ENCODE measurements around the gene MTX2.

MTX2 gene

GRCh38 chr2:176269319-176270099, at the start of gene MTX2:
MTX2 (plus strand) TSS chr2:176269442; CDS start chr2:176269630, 188 bp downstream.
- peak; percentile 86 for DNase-seq

- no peak for DNase-seq
Observed at GRCh38 chr2:176227874-176228273, 41.4 kb upstream of the MTX2 start.

DNA sequence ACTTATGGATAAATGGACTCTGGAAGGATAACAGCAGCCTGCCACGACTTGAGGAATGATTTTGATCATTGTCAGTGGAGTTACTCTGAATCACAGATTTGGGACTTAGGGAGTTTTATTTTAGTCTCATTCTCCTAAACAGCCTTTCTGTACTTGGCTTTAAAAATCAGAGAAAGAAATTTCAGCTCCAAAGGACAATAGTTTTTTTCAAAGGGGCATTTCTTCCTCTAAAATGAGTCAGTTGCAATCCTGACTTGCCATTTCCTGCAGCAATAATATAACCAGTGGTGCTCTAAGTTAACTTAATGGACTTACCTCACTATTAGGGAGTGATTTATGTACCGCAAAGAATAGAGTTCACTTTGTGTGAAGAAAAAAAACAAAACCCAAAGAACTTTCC, 35.1 kb upstream of the MTX2 start:
- no peak for DNase-seq

- no peak for DNase-seq
Observed at GRCh38 chr2:176234940-176235339, 34.3 kb upstream of the MTX2 start.

- DNase-seq, result no peak
Observed at GRCh38 chr2:176237456-176237855, 31.8 kb upstream of the MTX2 start.

DNA sequence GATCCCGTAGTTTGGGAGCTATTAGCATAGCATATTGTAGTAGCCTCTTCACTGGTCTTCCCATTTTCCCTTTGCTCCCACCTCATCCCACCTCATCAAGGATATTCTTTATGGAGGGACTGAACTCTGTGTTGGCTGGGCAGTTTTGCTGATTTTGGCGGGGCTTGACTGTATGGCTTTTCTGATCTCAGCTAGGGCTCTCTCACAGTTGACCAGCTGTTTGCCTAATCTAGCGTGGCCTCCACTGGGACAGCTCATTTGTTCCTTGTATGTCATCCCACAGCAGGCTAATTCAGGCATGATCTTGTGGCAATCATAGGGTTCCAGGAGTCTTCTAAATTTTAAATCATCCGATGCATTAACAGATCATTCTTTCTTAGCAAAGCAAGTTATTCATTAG, 30.2 kb upstream of the MTX2 start:
- DNase-seq, result no peak

GRCh38 chr2:176240301-176240700, 28.9 kb upstream of the MTX2 start:
- DNase-seq, result no peak

GRCh38 chr2:176242276-176242675, 27.0 kb upstream of the MTX2 start:
- no peak for DNase-seq

DNA sequence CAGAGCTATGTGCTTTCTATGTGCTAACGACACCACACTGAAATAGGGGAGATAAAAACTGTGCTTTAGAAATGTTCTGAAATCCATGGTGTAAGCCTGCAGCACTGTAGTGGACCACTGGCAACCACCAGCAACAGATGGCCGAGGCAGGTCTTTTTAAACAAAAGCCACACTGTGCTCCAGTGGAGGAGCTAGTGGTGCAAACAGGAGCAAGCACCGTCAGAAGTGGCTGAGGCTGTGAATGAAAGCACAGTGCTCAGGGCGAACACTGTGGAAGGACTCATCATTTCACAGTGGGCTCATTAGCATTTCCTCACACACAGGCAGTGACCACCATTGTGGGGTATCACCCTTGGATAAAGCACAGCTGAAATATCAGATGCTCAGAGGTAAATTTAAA, 22.9 kb upstream of the MTX2 start:
- DNase-seq, result no peak

DNA sequence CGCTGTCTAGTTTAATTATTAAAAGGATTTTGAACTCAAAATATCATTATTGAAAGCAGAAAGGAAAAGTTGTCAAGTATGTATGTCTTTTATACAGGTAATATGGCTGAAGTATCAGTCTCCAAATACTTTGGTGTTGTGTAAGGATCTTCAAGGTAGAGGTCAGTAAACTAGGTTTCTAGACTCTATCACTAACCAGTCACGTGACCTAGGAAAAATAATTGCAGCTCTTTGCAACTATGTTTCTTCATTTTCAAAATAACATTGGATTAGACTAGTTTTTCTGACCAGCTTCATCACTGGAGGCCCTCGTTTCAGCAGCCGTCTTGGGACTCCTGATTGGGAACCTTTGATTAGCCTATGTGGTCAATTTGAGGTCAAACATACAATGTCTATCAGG, 21.4 kb upstream of the MTX2 start:
- DNase-seq, result no peak

DNA sequence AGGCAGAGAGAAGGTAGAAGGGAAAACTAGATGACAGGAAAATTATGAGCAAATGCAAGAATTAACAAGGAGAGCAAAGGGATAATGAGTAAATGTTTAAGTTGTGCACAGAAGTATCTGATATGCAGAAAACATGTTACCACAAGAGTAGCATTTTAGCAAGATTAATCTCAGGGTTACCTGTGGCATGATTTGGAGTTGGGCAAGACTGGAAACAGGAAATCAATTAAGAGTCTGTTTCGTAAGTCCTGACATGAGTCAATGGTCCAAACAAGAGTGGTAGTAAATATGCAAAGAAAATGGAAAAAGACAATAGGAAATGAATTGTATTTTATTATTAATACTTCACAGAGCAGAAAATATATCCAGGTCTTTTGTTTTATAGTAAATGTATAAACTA, 17.3 kb upstream of the MTX2 start:
- no peak for DNase-seq

DNA sequence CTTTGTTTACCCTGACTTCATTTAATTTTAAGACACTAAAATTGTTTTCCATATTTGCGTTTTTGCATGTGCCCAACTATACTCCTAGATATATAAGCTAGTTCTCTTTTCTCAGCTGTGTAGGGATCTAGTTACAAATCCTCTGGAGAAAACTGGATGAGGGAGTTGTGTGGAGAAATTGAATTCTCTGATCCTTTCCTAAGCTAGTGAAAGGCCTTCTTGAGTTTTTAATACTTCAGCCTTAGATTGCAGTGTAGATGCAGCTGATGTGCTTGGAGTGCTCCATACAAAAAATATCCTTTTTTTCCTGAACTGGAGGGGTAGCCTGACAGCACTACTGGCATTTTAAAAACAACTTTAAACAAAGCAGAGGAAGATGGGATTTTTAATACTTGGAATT, 8.6 kb upstream of the MTX2 start:
- no peak for DNase-seq

DNA sequence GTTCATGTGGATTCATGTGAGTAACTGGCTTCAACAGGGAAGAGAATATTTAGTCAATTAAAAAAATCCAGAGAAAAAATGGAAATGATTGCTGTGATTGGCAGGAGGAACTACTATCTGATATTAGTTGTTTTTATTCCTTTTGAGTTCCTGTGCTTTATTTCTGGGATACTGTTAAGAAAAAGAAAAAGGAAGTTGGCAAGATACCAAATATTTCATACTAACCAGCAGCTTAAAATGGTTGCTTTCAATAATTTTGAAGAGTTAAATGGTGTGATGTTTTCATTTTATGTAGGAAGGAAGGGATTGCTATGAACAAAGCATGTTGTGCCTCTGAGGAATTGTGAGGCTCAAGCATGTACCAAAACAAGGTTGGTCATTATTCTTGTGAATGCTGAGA, 8.1 kb upstream of the MTX2 start:
- DNase-seq, result no peak

GRCh38 chr2:176268976-176269318, 295 bp upstream of the MTX2 start:
- no peak for DNase-seq

DNA sequence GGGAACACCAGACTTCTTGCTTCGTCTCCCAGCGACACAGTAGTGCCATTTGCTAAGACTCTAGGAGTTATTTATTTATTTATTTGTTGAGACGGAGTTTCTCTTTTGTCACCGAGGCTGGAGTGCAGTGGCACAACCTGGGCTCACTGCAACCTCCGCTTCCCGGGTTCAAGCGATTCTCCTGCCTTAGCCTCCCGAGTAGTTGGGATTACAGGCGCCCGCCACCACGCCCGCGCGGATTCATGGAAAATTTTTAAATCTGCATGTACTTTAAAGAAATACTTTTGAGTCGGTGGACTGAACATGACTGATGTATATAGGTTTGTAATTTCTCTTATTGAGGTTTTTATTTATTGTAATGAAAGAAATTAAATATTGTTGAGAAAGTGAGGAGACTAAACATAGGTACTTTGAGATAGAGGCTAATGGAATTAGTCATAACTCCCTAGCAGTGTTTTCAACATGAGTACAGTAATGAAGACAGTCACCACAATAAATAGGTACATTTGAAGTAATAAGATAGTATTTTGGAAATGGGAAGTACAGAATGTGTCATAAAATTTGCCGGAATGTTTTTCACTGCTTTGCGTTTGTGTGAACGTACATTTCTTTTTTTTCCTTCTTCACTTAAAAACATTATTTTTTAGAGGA, 983 bp downstream of the MTX2 start:
- DNase-seq, result no peak

DNA sequence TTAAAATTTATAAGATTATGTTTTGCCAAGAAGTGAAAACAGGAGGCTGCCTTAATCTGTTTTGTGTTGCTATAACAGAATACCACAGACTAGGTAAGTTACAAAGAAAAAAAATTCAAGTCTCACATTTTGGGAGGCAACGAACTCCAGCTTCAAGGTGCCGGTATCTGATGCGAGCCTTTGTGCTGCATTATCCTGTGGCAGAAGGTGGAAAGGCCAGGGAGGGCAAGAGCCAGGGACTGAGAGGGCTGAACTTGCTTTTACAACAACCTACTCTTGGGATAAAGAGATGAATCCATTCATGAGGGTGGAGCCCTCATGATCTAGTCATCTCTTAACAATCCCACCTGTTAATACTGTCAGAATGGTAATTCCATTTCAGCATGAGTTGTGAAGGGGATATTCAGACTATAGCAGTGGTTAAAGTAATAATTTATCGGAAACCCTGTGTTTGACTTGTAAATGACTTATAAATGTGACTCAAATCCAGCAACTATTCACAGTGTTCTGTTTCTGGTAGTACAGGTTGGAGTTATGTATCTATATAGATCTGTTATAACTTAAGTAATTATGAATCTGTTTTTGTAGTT, 3.7 kb downstream of the MTX2 start:
- DNase-seq, result no peak

- DNase-seq, result no peak
Observed at GRCh38 chr2:176278927-176279326, 9.7 kb downstream of the MTX2 start.

DNA sequence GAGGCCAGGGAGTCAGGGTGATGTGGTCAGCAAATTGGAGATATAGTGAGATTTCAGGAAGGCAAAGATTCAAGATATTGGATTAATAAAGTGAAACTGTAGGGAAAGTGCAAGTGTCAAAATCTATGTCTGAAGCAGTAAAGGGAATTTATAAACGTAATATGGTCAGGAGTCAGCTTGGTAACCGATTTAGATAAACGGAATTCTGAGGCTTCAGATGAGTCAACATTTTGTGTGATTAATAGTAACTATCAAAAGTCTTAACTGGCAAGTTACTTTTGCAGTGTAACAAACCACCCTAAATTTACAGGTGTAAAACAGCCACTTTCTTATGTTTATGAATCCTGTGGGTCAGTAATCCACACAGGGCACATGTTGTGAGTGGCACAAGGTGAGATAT, 10.9 kb downstream of the MTX2 start:
- no peak for DNase-seq

- no peak for DNase-seq
Observed at GRCh38 chr2:176280867-176281658, 11.8 kb downstream of the MTX2 start.

GRCh38 chr2:176283291-176284068, 14.2 kb downstream of the MTX2 start:
- DNase-seq, result no peak

- DNase-seq, result no peak
Observed at GRCh38 chr2:176284461-176285049, 15.3 kb downstream of the MTX2 start.

- DNase-seq, result no peak
Observed at GRCh38 chr2:176285321-176285720, 16.1 kb downstream of the MTX2 start.

Measured in RPMI8226 (cell line).